NCI-H345 treated with DMSO at 0.1 percent for 48 hours (cell line): ENCODE data around the gene BMP4.

ENCODE experiments used
- DNase-seq: peaks from one replicate; lab custom pipeline; 2025; ENCODE audit not compliant: unreplicated experiment; lab: John Stamatoyannopoulos, UW

The BMP4 gene

DNA sequence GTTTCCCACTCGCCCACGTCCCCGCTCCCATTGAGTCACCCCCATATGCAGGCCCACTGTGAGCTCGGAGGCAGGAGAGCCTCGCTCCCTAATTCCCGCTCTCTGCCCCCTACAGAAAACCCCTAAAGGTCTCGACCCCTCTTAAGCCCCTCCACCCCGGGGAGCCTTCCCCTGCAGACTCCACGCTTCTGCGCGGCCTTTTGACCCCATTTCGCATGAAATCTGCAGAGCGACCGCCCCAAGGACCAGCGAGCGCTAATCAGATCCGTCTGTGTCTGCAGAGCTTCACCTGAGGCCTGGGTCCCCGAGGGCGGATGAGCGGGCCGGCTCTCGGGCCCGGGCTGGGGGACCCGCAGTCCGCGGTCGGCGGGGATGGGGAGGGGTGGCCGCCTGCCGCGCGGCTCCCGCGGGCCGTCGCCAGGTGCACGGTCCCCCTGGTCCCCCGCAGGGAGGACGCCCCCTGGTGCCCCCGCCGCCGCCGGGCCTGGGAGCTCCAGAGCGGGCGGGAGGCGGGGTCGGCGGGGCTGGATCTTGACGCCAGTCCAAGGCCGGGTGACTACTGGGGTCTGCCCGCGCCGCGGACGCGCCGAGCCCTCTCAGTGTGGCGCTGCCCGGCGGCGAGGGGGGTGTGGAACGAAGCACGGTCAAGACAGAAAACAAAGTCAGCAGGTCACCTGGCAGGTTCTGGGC is 10.1 kb downstream of the BMP4 start:
- no peak for DNase-seq

DNA sequence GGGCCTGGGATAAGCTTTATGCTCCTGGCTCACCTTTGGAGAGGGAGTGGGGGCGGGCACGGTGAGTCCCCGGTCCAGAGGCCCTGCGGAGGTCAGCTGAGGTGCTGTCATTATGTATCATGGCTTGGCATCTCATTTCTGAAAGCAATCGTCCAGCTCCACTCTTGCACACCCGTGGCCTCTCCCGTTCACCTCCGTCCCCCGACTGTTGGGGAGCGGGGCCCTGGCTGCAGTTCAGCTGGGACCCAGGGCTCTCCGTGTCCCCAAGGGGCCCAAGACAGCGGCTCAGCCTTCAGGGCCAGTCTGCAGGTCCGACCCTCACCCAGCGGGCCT is 10.6 kb downstream of the BMP4 start:
- DNase-seq, result no peak

DNA sequence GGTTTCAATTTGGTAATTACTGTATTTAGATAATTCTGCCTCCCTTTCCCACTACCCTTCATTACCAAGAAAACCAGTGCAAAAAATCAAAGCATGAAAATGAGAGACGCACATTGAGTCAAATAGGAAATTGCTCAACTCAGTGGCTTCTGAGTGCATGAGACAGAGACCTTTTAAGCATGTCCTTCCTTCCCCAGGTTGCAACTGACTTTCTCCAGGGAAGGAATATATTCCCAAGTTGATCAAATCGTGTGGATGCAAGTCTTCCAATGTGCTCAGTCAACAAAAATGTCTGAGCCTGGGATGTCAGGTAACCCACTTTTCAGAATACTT is 12.9 kb downstream of the BMP4 start:
- no peak for DNase-seq

DNA sequence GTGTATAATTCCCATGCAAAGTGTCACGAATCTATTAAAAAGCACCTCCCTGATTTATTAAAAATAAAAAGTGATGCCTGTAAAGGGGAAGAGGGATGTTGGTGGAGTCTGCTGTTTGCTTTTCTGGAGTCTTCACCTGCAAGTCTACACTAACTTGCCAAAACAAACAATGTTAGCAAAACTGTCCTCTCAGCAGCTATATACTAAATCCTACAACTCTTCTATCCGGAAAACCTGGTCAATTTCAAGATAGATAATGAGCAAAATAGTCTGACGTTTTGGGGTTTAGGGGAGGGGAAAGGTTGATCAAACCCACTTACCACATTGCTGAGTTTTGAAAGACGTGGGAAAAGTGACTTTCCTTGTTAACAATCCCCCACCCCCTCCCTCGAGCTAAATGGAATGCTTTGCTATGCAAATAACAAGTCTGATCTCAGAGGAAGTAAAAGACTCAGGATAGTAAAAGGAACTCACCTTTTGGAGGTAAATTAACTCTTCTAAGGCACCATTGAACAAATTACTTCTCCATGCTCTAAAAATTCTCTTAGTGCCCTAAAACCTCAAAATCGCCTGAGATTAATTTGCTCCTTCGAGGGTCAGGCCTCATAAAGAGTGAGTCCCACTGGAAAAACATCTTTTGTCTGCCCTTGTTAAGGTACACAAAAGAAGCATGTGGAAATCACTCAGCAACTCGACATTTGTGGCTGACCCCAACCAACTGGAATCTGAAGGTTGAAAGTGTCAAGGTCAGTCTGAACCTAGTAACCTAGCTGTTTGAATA is 13.5 kb downstream of the BMP4 start:
- no peak for DNase-seq

DNA sequence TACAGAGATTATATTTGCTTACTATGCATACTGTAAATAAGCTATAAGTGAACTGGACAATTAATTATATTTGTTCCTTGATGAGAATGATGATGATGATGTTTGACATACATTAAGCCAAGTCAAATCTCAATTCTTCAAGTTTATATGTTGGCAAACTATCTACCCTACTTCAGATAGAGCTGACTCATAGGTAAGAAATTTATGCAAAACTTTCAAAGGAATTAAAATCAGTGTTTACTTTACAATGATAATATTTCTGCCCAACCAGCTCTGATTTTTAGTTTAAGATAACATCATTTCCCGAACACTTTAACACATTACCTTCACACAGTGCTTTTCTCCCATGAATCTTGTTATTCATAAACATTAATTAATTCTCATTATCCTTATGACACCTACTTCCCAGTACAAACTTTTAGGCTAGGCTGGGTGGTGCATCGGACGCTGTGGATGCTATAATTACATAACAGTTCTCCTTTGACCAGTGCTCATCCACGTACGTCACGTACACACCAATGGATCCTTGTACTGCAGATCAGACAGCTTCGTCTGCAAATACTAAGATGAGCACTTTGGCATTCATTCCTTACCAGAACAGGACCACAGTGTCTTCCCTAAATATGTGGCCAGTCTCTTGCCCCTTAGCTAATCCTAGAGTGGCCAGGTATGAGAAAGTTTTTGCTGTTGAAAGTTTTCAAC is 18.3 kb downstream of the BMP4 start:
- no peak for DNase-seq

DNA sequence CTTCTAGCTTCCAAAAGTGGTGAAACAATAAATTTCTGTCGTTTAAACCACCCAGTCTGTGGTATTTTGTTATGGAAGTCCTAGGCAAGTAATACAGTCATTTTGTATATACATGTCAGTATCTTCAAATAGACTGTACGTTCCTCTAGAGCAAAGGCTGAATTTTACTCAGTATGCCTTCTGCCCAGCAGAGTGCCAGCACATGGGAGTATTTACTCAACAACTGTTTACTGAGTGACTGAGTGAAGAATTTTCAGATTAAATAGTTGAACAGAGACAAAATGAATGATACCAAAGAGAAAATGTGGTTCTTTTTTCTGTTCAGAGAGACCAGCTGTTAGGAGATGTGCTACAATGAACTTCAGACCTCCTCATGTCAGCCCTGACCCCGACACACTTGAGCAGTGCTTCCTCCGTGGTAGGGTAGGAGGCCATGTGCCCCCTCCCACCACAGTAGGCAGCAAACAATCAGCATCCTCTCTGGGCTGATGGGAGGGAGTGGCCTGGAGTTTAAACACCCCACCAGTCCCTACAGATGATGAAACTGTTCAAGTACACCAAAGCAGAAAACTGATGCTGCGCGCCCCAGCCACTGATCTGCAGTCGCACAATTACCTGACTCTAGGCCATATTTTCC is 21.7 kb downstream of the BMP4 start:
- no peak for DNase-seq

DNA sequence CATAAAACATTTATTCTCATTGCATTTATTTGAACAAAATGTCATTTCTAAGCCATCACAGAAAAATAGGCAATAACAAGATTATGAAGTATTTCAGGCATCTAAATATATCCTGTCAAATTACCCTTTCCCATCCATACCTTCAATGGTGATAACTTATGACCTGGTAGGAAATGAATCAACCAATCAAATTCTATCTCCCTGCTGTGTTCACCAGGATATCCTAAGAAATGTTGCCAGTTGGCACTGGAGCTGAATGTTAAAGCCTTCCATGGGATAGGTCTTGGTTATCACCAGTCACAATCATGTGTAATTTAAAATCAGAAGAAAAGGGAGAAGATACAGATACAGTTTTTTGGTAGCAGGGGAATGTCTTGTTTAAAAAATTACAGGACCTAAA is 23.7 kb downstream of the BMP4 start:
- no peak for DNase-seq

DNA sequence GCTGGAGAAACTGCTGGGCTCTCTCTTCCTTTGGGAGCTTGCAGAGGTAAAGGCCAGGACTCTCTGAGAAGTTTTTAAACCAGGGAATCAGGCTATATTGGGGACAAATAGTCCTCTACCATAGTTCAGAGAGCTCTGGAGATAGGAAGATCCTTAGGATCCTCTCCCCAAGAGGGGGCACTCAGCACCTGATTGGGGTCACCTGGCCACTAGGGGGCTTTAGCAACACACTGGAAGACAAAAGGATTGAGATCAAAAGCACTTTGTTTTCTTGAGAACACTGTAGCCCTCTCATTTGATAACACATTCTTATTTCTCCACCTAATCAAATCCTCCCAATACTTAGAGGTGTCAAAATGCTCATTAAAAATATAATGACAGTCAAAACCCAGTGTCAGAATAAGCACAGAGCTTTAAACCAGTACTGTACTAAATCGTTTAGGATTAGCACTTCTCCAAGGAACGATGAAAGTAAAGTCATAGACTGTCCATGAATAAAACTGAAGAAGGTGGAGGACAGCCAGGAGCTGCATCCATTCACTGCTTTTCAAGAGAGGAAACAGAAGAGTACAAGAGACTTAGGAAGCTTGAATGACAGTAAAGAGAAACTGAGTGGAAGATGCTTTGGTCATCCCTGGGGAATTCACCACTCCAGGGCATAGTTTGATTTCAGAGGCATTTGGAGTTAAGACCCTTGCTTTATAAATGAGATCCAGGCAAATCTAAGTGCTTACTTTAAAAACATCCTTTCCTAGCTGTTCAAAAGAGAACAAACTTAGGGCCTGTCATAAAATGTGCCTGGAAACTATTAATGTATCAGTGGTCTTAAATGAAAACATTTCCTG is 26.5 kb downstream of the BMP4 start:
- peak; percentile 6 for DNase-seq

DNA sequence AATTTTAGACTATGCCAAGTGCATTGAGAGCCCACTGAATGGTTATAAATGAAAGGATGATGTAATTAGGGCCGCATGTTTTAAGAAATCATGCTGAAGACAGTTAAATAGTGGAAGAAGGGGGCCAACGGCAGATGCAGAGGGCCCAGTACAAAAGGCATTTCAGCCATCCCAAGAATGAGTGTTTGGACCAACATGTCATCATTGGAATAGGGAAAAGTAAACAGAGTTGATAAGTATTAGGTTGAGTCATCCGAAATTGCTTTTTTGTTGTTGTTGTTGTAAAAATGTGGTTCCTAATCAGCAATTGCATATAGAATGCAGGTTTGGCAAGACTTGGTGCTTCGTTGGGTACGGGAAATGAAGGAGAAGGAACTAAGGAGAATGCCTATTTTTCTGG is 29.5 kb downstream of the BMP4 start:
- no peak for DNase-seq

DNA sequence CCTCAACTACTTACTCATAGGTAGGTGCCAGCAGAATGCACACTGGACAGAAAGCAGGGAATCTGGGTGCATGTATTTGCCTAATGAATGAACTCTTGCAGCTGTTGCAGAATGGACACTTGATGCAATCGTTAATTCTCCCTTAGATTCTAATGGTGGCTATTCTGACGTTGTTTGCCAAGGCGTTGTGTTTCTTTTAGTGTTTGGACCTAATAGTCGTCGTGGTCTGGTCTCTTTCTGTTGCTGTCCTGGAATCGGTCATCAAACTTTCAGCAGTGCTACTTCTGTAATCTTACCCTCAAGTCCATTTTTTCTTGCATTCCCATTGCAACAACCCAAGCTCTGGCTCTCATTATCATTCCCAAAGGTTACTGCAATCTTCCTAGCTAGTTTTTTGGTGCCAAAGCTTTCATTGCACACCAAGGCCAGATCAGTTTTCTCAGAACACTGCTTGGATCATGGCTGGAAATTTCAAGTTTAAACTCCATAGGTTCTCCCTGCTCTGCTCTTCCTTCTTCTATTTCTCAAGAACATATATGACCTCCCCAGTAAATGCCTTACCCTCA is 31.3 kb downstream of the BMP4 start:
- DNase-seq, result no peak

DNA sequence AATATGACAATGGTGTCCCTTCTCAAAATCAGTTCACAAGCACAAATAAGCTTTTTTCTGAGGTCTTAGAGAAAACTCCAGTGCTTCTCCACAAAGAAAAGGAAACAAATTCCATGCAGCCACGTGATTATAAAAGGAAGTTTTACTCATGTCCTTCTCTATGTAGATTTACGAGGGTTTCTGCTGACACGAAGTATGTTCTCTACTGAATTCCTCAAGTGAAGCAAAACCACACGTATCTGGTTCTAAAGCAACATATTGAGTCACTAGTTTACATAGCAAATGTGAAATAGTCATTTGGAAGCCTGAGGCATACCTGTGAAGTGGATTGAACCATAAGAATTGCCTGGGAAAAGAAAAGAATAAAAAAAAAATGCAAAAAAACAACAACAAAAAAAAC is 31.9 kb downstream of the BMP4 start:
- no peak for DNase-seq

DNA sequence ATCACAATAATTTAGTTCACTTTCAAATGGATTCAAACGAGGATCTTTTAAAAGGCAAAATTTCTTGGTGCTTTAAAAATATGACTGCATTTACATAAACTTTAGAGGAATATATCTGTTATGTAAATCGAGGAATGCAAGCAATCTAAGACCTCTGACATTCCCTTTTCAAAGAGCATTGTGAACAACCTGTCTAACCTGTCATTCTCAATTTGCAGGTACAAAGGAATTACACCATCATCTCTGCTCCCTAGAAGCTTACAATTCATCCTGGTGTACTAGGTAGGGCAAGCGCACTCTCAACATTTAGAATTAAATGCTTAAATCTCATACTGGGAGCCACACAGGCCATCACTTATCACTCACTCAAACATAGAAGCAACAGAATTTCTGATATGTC is 35.6 kb downstream of the BMP4 start:
- DNase-seq, result no peak

DNA sequence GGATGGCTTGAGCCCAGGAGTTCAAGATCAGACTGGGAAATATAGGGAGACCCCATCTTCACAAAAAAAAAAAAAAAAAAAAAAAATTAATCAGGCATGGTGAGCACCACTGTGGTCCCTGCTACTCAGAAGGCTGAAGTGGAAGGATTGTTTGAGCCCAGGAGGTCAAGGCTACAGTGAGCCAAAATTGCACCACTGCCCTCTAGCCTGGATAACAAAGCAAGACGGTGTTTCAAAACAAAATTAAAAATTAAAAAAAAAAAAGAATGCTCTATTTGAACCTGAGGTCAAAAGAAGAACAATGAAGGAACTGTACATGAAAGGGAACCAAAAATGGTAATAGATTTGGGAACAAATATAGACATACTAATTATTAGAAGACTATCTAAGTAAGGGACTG is 40.4 kb downstream of the BMP4 start:
- no peak for DNase-seq

DNA sequence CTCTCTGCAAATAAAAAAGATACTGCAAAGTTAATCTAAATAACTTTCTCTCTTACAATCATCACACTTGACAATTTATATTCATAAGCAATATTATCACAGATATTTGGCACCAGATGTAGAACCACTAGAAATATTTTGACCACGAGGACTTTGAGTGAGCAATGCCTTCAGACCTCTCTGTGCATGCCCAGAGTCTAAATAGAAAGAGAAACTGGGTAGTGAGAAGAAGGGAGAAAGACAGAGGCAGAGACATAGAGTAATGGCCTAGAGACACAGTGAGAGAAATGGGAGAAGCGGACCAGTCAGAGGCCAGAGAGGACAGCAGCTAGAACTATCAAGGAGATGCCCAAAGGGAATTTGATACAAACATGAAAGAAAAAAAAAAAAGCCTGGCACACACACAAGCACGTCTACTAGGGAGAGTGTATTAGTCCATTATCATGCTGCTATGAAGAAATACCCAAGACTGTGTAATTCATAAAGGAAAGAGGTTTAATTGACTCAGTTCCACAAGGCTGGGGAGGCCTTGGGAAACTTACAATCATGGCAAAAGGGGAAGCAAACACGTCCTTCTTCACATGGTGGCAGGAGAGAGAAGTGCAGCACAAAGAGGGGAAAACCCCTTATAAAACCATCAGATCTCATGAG is 41.1 kb downstream of the BMP4 start:
- no peak for DNase-seq

DNA sequence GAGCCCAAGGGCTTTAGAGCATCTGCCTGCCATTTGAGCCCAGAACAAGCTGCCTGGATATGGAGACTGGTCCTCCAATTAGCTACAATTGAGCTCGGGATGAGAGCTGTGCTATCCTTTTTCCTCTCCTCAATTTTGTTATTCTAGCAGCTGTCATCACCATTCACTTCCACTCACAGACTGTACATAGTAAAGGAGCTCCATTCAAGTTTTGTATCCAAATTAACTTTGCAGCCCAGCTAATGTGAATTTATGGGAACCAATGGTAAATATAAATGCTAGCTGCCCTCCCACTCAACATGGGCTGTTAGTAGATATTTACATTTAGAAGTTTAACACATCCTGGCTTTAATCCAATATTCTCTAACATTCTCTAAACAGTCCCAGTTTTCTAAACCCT is 44.6 kb downstream of the BMP4 start:
- DNase-seq, result no peak

DNA sequence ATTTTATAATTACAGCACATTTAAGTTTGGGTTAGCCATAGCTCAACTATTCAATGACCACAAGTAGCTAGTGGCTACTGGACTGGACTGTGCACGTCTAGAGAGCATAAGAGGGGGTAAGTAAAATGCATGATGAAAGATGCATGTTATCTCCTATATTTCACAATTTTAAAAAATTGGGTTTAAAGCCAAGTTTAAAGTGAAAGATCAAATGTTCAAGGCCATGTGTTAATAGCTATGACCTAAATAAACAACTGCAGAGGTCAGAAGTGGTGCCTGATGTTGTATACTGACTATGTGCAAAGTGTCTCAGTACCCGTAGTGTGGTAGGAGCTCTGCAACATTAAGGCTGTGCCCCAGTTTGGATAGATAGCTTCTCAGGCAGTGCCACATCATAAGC is 48.2 kb downstream of the BMP4 start:
- no peak for DNase-seq

DNA sequence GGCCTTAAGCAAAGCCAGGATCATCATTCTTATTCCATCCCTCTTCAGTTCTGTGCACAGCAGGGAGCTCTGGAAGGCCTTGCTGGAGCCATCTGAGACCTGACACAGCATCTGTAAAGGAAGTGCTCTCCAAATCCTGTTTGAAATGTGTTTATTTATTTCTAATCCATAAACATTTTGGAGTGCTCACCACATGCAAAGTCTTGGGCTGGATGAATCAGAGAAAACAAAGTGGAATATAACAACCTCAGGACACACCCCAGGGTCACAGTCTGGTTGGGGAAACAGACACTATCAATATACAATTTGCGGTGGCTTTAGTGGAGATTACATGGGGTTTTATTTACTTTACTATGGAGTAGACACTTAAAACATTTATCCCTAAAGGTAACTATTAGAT is 54.3 kb downstream of the BMP4 start:
- DNase-seq, result no peak

DNA sequence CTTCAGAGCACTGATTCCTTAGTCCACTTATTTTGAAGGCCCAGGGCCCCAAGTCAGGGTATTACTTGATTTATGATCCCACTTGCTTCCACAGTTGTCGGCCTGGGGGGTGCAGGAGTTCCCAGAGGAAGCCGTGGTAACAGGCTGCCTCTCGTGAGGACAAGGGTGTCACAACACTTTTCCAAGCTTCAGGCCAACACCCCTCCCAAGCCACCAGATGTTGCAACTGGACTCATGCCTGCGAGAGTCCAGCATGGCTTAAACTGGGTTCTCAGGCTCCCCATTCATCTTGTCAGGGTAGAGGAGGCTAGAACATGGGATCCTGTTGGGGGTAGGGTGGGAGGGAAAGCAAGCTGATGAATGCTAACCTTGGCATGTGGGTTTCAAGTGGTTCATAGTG is 56.1 kb downstream of the BMP4 start:
- no peak for DNase-seq
